ENCODE measurements around the gene HMCN2.

- TF ChIP-seq, protein P1, sequence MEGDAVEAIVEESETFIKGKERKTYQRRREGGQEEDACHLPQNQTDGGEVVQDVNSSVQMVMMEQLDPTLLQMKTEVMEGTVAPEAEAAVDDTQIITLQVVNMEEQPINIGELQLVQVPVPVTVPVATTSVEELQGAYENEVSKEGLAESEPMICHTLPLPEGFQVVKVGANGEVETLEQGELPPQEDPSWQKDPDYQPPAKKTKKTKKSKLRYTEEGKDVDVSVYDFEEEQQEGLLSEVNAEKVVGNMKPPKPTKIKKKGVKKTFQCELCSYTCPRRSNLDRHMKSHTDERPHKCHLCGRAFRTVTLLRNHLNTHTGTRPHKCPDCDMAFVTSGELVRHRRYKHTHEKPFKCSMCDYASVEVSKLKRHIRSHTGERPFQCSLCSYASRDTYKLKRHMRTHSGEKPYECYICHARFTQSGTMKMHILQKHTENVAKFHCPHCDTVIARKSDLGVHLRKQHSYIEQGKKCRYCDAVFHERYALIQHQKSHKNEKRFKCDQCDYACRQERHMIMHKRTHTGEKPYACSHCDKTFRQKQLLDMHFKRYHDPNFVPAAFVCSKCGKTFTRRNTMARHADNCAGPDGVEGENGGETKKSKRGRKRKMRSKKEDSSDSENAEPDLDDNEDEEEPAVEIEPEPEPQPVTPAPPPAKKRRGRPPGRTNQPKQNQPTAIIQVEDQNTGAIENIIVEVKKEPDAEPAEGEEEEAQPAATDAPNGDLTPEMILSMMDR (IDR thresholded peaks at IDR 0.05): no peak
- TF ChIP-seq POLR2AphosphoS5 (IDR thresholded peaks at IDR 0.05): no peak
- TF ChIP-seq EP300 (IDR thresholded peaks at IDR 0.05): no peak
These were observed 175.5 kb downstream of the HMCN2 start for GRCh38 chr9:130441031-130441430.

Measured in upper lobe of left lung (tissue), 4 donors.